Measurements from ENCODE around the gene SLC16A13.

SLC16A13 gene

DNA sequence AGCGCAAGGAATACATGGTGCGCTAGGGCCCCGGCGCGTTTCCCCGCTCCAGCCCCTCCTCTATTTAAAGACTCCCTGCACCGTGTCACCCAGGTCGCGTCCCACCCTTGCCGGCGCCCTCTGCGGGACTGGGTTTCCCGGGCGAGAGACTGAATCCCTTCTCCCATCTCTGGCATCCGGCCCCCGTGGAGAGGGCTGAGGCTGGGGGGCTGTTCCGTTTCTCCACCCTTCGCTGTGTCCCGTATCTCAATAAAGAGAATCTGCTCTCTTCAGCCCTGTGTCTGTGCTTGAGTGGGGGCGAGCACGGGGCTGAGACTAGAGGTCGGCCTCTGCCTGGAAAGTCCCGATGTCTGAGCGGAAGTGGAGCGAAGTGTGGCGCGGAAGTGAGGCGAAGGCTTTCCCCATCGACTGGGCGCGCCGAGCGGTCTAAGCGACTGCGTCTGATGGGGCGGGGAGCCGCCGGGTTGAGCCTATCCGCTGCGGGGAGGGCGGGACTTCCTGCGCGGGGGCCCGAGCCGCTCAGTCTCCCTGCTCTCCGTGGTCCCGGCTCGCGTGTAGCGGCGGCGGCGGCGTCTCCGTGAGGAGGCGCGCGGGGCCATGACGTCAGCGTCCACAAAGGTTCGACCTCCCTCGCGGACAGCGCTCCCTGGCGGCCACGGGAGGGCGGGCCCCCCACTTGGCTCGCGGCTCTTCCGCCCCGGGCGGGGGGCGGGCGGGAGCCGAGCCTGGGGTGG lies 21.4 kb upstream of the SLC16A13 start:
- DNase-seq, result peak; percentile 99

GRCh38 chr17:7014995-7015958 lies 20.5 kb upstream of the SLC16A13 start:
- peak; percentile 8 to 43 for DNase-seq

- no peak for DNase-seq
Observed at GRCh38 chr17:7016418-7016817, 19.4 kb upstream of the SLC16A13 start.

DNA sequence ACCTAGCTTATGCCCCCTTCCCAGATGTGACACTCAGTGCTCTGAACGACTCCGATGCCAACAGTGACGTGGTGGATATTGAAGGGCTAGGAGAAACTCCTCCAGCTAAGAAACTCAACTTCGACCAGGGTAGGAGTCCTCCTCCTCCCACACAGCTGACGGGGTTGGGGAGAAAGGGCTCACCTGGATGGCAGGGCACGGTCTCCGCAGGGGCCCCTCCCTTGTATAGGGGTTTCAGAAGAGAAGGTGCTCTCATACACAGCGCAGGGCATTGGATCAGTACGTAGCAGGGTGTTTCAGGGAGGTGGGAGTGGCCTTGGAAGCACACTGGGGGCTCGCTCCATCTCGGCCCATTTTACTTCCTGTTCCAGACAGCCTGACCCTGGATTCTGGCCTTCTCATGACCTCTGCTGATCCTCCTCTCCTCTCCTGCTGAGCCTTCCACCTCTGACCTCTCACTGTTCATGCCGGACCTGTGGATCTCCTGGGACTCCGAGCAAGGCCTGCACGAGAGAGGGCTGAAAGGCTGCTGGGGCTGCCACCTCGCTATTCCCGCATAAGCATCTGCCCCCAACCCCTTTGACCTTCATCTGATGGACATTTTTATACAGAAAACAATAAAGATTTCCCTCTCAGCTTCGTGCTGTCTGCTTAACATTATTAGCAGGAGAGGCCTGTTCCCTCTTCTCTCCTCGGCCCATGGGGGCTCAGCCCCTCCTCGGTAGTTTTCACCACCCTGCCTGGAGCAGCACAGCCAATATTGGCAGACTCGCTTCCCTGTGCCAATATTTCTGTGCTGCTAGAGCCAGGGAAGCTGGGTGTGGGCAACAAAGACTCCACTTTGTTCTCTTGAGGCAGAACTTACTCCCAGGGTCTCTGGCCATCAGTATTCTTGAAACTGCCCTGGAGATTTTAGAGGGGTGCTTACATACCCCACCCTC lies 18.7 kb upstream of the SLC16A13 start:
- DNase-seq, result no peak

DNA sequence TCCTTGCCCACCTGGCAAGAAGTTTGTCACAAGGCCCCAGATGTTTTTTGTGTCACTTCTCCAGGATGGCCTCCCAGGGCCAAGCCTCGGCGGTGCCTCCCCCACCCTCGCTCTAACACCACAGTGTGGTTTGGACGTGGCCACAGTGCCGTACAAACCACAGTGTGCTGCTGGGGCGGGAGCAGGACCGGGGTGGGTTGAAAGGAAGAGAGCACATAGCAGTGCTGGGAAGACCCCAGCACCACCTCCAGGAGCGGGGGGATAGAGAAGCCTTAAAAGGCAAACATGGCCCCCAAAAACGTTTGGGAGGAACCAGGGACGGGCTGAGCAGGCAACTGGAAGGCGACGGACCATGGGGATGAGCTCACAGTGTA lies 18.0 kb upstream of the SLC16A13 start:
- no peak for DNase-seq

DNA sequence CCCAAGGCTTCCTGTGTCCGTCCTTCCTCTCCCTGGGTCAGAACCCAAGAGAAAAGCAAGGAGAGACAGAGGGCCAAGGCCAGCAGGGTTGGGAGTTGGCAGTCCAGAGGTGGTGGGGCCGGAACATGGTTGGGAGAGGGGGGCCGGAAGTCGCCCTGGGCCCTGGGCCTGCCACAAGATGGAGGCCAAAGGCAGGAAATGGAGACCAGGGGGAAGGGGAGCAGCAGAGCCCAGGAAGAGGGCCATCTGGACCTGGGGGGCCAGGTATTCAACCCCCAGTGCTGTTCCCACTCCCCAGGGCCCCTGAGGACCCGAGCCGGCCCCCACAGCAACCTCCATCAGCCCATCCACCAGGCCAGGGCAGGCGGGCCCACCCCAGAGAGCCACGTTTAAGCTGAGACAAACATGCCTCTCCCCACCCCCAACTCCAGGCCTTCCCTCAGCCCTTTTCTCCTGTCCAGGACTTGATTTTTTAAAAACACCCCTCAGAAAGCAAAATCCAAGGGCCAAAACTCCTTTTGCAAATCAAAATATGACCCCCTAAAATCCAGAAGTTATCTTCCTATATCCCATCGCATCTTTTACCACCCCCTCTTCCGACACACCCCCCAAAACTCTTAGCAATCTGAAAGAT lies 17.4 kb upstream of the SLC16A13 start:
- DNase-seq, result no peak

DNA sequence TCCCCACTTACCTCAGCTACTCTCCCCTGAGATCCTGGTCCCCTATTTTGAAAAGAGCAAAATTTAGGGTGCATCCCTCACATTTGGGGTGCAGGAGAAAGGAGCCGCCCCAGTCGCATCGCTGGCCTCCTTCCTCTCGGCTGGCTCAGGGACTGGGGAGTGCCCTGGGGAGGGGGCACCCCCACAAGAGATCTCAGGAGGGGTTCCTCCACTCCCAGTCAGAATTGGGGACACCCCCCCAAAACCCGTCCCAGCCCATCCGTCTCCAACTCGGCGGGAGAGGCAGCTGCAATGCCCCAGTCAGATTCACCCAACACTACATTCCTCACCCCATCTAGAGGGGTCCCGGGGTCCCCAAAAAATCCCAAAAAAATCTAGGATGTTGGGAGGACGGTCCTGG lies 16.4 kb upstream of the SLC16A13 start:
- no peak for DNase-seq

DNA sequence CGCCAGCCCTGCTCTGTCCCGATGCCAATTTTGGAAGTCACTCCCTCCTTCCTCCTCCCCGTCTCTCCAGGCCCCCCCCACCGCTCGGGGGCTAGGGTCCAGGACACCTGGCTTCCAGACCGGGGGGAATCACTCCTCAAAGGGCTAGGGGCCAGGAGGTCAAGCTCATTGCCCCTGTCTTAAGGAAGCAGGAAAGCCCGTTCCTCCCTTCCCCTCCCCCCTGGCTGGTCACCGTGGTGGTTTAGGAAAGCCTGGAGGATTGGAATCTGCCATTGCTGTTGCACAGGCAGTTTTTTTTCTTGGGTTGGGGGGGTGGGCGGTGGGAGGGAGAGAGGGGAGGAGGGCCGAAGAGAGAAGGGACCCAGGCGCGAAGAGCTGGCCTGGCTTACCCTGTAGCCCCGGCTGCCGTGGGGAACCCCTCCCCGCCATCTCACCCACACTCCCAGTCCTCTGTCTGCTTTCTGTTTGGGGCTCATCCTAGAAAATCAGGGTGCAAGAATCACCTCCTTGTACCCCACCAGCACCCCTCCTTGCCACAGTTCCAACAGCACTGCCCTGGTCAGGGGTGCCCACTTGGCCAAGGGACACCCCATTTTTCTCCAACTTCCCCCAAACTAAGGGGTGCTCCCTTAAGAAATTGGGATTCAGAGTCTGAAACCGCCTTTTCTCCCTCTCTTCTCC lies 15.8 kb upstream of the SLC16A13 start:
- no peak for DNase-seq

GRCh38 chr17:7020894-7021664 lies 14.7 kb upstream of the SLC16A13 start:
- DNase-seq, result no peak

GRCh38 chr17:7021993-7022778 lies 13.6 kb upstream of the SLC16A13 start:
- peak; percentile 61 to 71 for DNase-seq

GRCh38 chr17:7022781-7023571 lies 12.8 kb upstream of the SLC16A13 start, which contains the start of gene BCL6B:
BCL6B (plus strand) TSS chr17:7023050; CDS start chr17:7023672, 622 bp downstream.
- no peak for DNase-seq

DNA sequence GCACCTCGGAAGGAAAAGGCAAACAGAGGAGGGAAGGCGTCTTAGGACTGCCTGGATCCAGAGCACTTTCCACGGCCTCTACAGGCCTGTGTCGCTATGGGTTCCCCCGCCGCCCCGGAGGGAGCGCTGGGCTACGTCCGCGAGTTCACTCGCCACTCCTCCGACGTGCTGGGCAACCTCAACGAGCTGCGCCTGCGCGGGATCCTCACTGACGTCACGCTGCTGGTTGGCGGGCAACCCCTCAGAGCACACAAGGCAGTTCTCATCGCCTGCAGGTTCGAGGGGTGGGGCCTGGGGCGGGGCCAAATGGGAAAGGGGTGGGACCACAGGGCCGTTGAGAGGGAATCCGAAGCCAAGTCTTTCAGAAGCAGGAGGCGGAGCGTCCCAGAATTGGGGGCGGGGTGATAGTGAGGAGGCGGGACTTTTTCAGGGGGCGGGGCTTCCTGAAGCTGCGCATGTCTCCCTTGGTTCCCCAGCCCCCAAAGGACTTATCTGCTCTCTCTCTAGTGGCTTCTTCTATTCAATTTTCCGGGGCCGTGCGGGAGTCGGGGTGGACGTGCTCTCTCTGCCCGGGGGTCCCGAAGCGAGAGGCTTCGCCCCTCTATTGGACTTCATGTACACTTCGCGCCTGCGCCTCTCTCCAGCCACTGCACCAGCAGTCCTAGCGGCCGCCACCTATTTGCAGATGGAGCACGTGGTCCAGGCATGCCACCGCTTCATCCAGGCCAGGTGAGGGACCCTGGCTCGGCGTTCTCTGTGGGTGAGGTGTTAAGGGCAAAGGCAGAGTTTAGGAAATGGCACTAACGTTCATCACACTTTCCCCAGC lies 12.0 kb upstream of the SLC16A13 start:
- DNase-seq, result peak; percentile 95 to 99

GRCh38 chr17:7024402-7024785 lies 11.4 kb upstream of the SLC16A13 start:
- no peak for DNase-seq

DNA sequence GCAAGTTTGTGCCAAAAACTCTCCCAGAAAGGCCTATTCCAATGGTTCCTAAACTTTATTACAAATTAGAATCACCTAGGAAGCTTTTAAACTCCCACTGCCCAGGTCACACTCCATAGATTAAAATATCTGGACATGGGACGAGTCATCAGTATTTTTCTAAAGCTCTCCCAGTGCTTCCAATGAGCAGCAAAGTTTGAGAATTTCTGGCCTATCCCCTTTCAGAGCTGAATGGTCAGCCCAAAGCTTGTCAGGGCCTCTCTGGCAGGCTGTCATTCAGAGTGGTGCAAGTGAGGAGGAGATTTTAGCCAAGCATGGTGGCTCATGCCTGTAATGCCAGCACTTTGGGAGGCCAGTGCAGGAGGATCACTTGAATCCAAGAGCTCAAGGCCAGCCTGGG lies 10.6 kb upstream of the SLC16A13 start:
- no peak for DNase-seq

DNA sequence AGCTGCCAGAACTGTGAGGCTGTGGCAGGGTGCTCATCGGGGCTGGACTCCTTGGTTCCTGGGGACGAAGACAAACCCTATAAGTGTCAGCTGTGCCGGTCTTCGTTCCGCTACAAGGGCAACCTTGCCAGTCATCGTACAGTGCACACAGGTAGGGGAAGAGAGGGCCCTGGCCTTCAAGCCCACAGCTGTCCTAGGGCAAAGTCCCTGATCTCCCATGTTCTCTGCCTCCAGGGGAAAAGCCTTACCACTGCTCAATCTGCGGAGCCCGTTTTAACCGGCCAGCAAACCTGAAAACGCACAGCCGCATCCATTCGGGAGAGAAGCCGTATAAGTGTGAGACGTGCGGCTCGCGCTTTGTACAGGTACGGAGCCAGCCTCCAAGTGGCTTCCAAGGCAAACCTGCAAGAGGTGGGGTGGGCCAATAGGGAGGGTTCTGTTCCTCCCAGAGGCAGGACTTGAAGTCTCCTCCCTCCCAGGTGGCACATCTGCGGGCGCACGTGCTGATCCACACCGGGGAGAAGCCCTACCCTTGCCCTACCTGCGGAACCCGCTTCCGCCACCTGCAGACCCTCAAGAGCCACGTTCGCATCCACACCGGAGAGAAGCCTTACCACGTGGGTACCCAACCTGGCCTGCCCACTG lies 9.2 kb upstream of the SLC16A13 start:
- DNase-seq, result no peak

GRCh38 chr17:7027335-7027734 lies 8.5 kb upstream of the SLC16A13 start:
- no peak for DNase-seq

DNA sequence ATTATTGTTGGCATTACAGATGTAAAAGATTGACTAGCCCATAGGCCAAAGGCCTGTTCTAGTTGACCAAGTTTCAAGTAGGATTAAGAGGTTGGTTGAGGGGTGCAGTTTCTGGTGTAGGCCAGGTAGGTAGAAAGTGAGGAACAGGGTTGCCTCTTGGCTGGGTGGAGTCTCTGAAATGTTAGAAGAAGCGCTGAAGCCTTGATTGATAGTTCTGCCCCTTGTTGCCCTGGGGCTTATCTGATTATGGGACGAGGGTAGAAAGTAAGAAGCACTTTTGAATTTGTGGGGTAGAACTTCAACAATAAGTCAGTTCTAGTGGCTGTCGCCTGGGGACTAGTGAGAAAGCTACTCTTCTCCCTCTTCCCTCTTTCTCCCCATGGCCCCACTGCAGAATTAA lies 6.7 kb upstream of the SLC16A13 start:
- no peak for DNase-seq

GRCh38 chr17:7029659-7030058 lies 6.2 kb upstream of the SLC16A13 start:
- DNase-seq, result peak; percentile 40 to 70
